H1 (cell line): ENCODE results near the gene GALNT18. TPM values are rescaled to one million over a fixed set of nuclear protein-coding genes. Genes with fewer than 3 reads are reported as not detected.
A peak's percentile ranks its signal among the peaks of the same experiment; 100 is the strongest.

ENCODE experiments used
- EGR1 ChIP-seq: IDR thresholded peaks from 2 replicates; pipeline ENCODE4 v1.6.1; 2011; ENCODE audit warnings: low read depth, low read length, borderline replicate concordance
- RAD21 ChIP-seq, 2 experiments: IDR thresholded peaks in 1 of 2; conservative IDR thresholded peaks in 1 of 2; 2 replicates each; pipeline ENCODE4 v1.6.1; 2011; ENCODE audit warnings: low read depth in 2 of 2, low read length in 2 of 2, improper control_type of control experiment in 1 of 2, inconsistent platforms in 1 of 2, mild to moderate bottlenecking in 1 of 2, moderate library complexity in 1 of 2
- SAP30 ChIP-seq: fragments of 300-600 bp; sonication (generic); IDR thresholded peaks from 2 replicates; pipeline ENCODE4 v1.7.1; 2012; ENCODE audit warnings: low read length, moderate library complexity, mild to moderate bottlenecking, inconsistent platforms; ENCODE audit not compliant: insufficient read depth, insufficient replicate concordance
- SIX5 ChIP-seq: IDR thresholded peaks from 2 replicates; pipeline ENCODE4 v1.6.1; 2011; ENCODE audit warnings: mild to moderate bottlenecking, low read depth, low read length
- SUZ12 ChIP-seq: fragments of 200-600 bp; sonication (generic); IDR thresholded peaks from 2 replicates; pipeline ENCODE4 v1.6.1; 2012; ENCODE audit warnings: mild to moderate bottlenecking, inconsistent platforms, low read length, moderate library complexity, mixed read lengths
- YY1 ChIP-seq: IDR thresholded peaks from 2 replicates; pipeline ENCODE4 v1.6.1; 2011; ENCODE audit warnings: low read depth, mild to moderate bottlenecking, low read length
- polyA plus RNA-seq, 7 experiments: library from polyadenylated mRNA; depleted of rRNA in 3 of 7; stranded (reverse) in 5 of 7; unstranded in 2 of 7; fragments of >200 nt in 5 of 7; fragments of 200-250 nt in 2 of 7; gene quantifications; 1 replicate in 5 of 7; 2 replicates in 1 of 7; 4 replicates in 1 of 7; pipeline versions ENCODE4 v1.2.1 to v1.2.3, GENCODE V29; 2011 to 2013; ENCODE audit warnings: missing spikeins in 2 of 7, mixed read lengths in 2 of 7
- total RNA-seq: library from RNA; stranded (reverse); fragmentation: NEBNext Ultra II Directional; extraction: Animal tissue kit (Norgen Biotek cat#: 25700); gene quantifications from 2 replicates; pipeline ENCODE4 v1.2.1, GENCODE V29; 2021
- TF ChIP-seq, protein P1 (sequence below), 3 experiments: IDR thresholded peaks; 1 replicate in 2 of 3; 2 replicates in 1 of 3; pipeline versions ENCODE4 v1.5.1 to v1.6.1; 2011; ENCODE audit warnings: low read length in 3 of 3, mild to moderate bottlenecking in 3 of 3, inconsistent platforms in 2 of 3, low read depth in 1 of 3, moderate library complexity in 1 of 3; ENCODE audit not compliant: insufficient read depth in 1 of 3; ENCODE audit errors: control extremely low read depth in 1 of 3

The GALNT18 gene
- total and polyA plus RNA-seq, 2 of the 8 experiments (the other 6 are each of a cell fraction or from before 2014, with no cell fraction given): 6.0 to 9.4 TPM

- no peak for TF ChIP-seq SUZ12
- no peak for TF ChIP-seq SAP30
- TF ChIP-seq SIX5: no peak
- peak; percentile 35; the same call in 1 of the 2 replicates for TF ChIP-seq EGR1
- TF ChIP-seq YY1: 0 out of 2 replicates have a peak, but pooled peaks have one; percentile 15
- TF ChIP-seq, protein P1, sequence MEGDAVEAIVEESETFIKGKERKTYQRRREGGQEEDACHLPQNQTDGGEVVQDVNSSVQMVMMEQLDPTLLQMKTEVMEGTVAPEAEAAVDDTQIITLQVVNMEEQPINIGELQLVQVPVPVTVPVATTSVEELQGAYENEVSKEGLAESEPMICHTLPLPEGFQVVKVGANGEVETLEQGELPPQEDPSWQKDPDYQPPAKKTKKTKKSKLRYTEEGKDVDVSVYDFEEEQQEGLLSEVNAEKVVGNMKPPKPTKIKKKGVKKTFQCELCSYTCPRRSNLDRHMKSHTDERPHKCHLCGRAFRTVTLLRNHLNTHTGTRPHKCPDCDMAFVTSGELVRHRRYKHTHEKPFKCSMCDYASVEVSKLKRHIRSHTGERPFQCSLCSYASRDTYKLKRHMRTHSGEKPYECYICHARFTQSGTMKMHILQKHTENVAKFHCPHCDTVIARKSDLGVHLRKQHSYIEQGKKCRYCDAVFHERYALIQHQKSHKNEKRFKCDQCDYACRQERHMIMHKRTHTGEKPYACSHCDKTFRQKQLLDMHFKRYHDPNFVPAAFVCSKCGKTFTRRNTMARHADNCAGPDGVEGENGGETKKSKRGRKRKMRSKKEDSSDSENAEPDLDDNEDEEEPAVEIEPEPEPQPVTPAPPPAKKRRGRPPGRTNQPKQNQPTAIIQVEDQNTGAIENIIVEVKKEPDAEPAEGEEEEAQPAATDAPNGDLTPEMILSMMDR (IDR thresholded peaks at IDR 0.05; ENCODE audit: control extremely low read depth in 1 of 3, insufficient read depth in 1 of 3, low read depth in 1 of 3, low read length in 3 of 3): peak; percentile 90 to 98 (median 95)
- TF ChIP-seq RAD21 (IDR thresholded peaks at IDR 0.05 in 1 of 2, conservative IDR thresholded peaks at IDR 0.05 in 1 of 2; ENCODE audit: low read depth in 2 of 2, low read length in 2 of 2): peak; percentile 86 to 92
Measured at GRCh38 chr11:11265994-11266606, 355.7 kb downstream of the GALNT18 start (continued).
